Gastroesophageal sphincter (tissue), 4 donors: Measurements from ENCODE around the gene LMNTD1. TPM values are rescaled to one million over a fixed set of nuclear protein-coding genes. Genes with fewer than 3 reads are reported as not detected.

ENCODE experiments used
- ATAC-seq: fragments of 150-250 bp; one replicate; pipeline ENCODE4 v1.9.1; 2016; ENCODE audit warnings: mild to moderate bottlenecking, moderate library complexity
- H3K27ac ChIP-seq, 4 donors: fragments of 200-600 bp; sonication (generic) in 3 of 4; 1 replicate in 3 of 4; 2 replicates in 1 of 4; pipeline ENCODE4 v1.5.1; 2016 to 2019
- H3K27me3 ChIP-seq: fragments of 200-600 bp; sonication (generic); one replicate; pipeline ENCODE4 v1.5.1; 2019
- H3K36me3 ChIP-seq, 2 donors: fragments of 200-600 bp; sonication (generic); one replicate each; pipeline ENCODE4 v1.5.1; 2019; ENCODE audit warnings: control low read depth in 1 of 2
- H3K4me1 ChIP-seq, 3 donors: fragments of 200-600 bp; sonication (generic); 1 replicate in 2 of 3; 2 replicates in 1 of 3; pipeline ENCODE4 v1.5.1; 2016 to 2019; ENCODE audit warnings: control low read depth in 2 of 3
- H3K4me3 ChIP-seq, 2 donors: fragments of 200-600 bp; sonication (generic); one replicate each; pipeline ENCODE4 v1.5.1; 2019; ENCODE audit warnings: mild to moderate bottlenecking in 1 of 2, moderate library complexity in 1 of 2
- H3K9me3 ChIP-seq, 3 donors: fragments of 200-600 bp; sonication (generic); one replicate each; pipeline ENCODE4 v1.5.1; 2017 to 2019; ENCODE audit warnings: control low read depth in 2 of 3
- CTCF ChIP-seq, 4 experiments: fragments of 200-600 bp in 2 of 4; fragments of 450-650 bp in 2 of 4; sonication (generic) in 1 of 4; IDR thresholded peaks; one replicate each; pipeline ENCODE4 v1.5.1; 2017 to 2019; ENCODE audit warnings: antibody characterized with exemption in 4 of 4, mild to moderate bottlenecking in 2 of 4, moderate library complexity in 2 of 4
- EP300 ChIP-seq: sonication (generic); formaldehyde crosslinking; IDR thresholded peaks from one replicate; pipeline ENCODE4 v1.6.1; 2017; ENCODE audit warnings: antibody characterized with exemption, mild to moderate bottlenecking
- POLR2A ChIP-seq, 2 donors: fragments of 450-650 bp; IDR thresholded peaks; one replicate each; pipeline ENCODE4 v1.6.1; 2017; ENCODE audit warnings: antibody characterized with exemption in 2 of 2, mild to moderate bottlenecking in 2 of 2, moderate library complexity in 1 of 2
- POLR2AphosphoS5 ChIP-seq: sonication (generic); formaldehyde crosslinking; IDR thresholded peaks from one replicate; pipeline ENCODE4 v1.6.1; 2017; ENCODE audit warnings: antibody characterized with exemption
- WGBS, 2 donors: methylation state at CpG; one replicate each; pipeline ENCODE4 v1.1.5; 2018; ENCODE audit warnings: low coverage in 1 of 2; 5-methylcytosine and 5-hydroxymethylcytosine counted together
- total RNA-seq, 4 donors: library from RNA; depleted of rRNA; stranded (reverse); fragments of >200 nt; gene quantifications; one replicate each; pipeline ENCODE4 v1.1.0, GENCODE V29; 2016

Gene LMNTD1
- total RNA-seq, 4 donors from 2014 or later = 1.2 TPM; not detected in 3

- Histone ChIP-seq H3K9me3 (no peaks in the 10 kb centered on the region), H3K27me3 (no peaks in the 10 kb centered on the region), H3K4me1 (peaks cover 0 to 35% (median 0%) of the 10 kb centered on the region in 3 donors), H3K27ac (peak overlapping the region in 1 of 4 donors; percentile 28), H3K36me3 (no peaks in the 10 kb centered on the region), H3K4me3 (peak overlapping the region; percentile 31 to 32)
- TF ChIP-seq EP300 = no peak
- TF ChIP-seq CTCF (IDR thresholded peaks at IDR 0.05) = peak; percentile 71 to 86 (median 82)
- peak; percentile 53 for ATAC-seq
- WGBS, 2 donors = 25 to 34% methylated on average over 3 to 7 of the region's 9 CpGs
Observed at GRCh38 chr12:25436206-25437030, 116.7 kb downstream of the LMNTD1 start.

GRCh38 chr12:25435431-25435830 is 117.7 kb downstream of the LMNTD1 start:
- 69% methylated on average over 2 of the region's 3 CpGs; no CpG with 5 or more reads in 1 of the 2 donors for WGBS, 2 donors
- TF ChIP-seq EP300 (no peak), CTCF (IDR thresholded peaks at IDR 0.05) (no peak), POLR2A (IDR thresholded peaks at IDR 0.05) (no peak), POLR2AphosphoS5 (no peak)
- Histone ChIP-seq H3K27ac (no peak overlapping the region), H3K4me3 (no peak overlapping the region), H3K36me3 (no peaks in the 10 kb centered on the region), H3K27me3 (no peaks in the 10 kb centered on the region), H3K9me3 (no peaks in the 10 kb centered on the region), H3K4me1 (peaks cover 0 to 35% (median 0%) of the 10 kb centered on the region in 3 donors)
- ATAC-seq = no peak

DNA sequence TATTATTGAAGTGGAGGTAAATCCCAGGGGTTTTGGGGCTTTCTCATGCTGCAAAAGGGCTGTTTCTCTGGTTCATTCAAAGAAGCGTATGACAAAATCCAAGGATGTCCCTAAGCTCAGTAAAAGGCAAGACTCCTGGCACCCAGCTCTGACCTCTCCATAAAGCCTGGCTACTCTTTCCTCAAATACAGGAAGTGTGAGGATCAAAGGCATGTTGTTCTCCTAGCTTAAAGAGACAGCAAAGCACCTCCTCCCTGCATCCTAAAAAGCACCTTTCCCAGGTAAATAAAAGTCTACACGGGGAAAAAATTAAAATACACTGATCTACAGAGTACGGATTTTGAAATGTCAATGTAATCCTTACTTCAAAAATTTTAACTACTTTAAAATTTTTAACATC is 118.6 kb downstream of the LMNTD1 start:
- Histone ChIP-seq H3K27ac (no peak overlapping the region), H3K4me3 (no peak overlapping the region), H3K4me1 (peaks cover 0 to 35% (median 0%) of the 10 kb centered on the region in 3 donors), H3K9me3 (no peaks in the 10 kb centered on the region), H3K27me3 (no peaks in the 10 kb centered on the region), H3K36me3 (no peaks in the 10 kb centered on the region)
- no peak for ATAC-seq
- no peak for TF ChIP-seq POLR2AphosphoS5
- TF ChIP-seq POLR2A (IDR thresholded peaks at IDR 0.05) = no peak
- no peak for TF ChIP-seq CTCF (IDR thresholded peaks at IDR 0.05)
- TF ChIP-seq EP300 = no peak
- WGBS, 2 donors = 87 to 96% methylated on average over 3 of the region's 3 CpGs

DNA sequence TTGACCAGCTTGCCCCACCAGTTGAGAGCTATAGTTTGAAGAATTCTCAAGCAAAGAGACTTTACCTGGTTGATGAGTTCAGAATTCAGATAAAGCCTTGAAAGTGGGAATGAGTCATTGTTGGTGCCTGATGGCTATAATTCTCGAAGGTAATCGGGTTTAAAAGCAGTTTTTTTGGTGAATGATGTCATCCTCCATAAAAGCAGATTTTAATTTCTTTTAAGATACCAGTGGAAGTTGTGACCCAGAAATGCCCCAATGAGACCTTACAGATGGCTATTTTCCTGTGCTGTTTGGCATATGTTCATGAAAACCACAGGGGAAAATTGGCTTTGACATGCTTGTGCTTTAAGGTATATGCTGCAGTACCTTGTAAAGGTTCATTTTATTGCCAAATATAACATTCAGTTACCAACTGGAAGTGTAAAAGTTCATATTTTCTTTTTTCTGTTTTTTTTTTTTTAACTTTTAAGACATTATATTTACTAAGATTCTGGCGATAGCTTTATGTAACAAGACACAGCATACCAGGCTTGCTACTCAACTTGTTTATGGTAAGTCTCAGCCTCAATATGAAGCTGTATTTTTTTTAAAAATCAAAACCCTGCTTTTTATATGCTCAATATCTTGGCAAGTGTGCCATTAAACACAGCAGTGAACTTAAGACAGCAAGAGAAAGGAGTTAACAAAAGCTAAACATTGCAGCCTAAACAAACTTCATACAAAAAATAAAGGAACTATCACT is 119.3 kb downstream of the LMNTD1 start:
- TF ChIP-seq POLR2AphosphoS5 = no peak
- TF ChIP-seq POLR2A (IDR thresholded peaks at IDR 0.05) = no peak
- TF ChIP-seq EP300 = no peak
- no peak for TF ChIP-seq CTCF (IDR thresholded peaks at IDR 0.05)
- peak overlapping the region in 2 of 4 donors; percentile 32 to 33 for H3K27ac ChIP-seq
- no peak overlapping the region for H3K4me3 ChIP-seq
- WGBS, 2 donors = 30 to 40% methylated on average over 3 of the region's 3 CpGs
- H3K4me1 ChIP-seq = peaks cover 0 to 35% (median 0%) of the 10 kb centered on the region in 3 donors
- no peaks in the 10 kb centered on the region for H3K36me3 ChIP-seq
- H3K27me3 ChIP-seq = no peaks in the 10 kb centered on the region
- no peaks in the 10 kb centered on the region for H3K9me3 ChIP-seq
- ATAC-seq = no peak
